ENCODE measurements around the gene GAS2L3.

- TF ChIP-seq CTCF (IDR thresholded peaks at IDR 0.05; ENCODE audit: insufficient read depth, low read length, poor library complexity, severe bottlenecking) (no peak), EZH2phosphoT487 (conservative IDR thresholded peaks at IDR 0.05; ENCODE audit: low read length) (no peak)
Measured at GRCh38 chr12:100574187-100575074, 947 bp downstream of the GAS2L3 start.
